A673 (cell line): ENCODE data around the gene CHFR. TPM values are rescaled to one million over a fixed set of nuclear protein-coding genes. Genes with fewer than 3 reads are reported as not detected.

Experiments
- BruUV-seq: library from RNA; stranded (reverse); fragments of 400-500 nt; replicated peaks from 2 replicates; lab custom pipeline; 2021; lab: Mats Ljungman, UMichigan
- CTCF ChIA-PET: fragments of 300-600 bp; sonication (Branson Sonifier 250); formaldehyde crosslinking; loops from one replicate; lab custom pipeline; 2022; ENCODE audit warnings: antibody characterized with exemption; lab: Charles Lee
- POLR2A ChIA-PET: fragments of 300-600 bp; sonication (Branson Sonifier 250); formaldehyde crosslinking; loops from one replicate; lab custom pipeline; 2022; ENCODE audit warnings: antibody characterized with exemption; ENCODE audit not compliant: low non-redundant PET; lab: Charles Lee
- DNase-seq: peaks from one replicate; pipeline ENCODE4 v3.0.0-alpha.2; 2015; ENCODE audit warnings: low spot score
- H3K27ac ChIP-seq: fragments of 200-600 bp; sonication (generic); 2 replicates; pipeline ENCODE4 v1.5.1; 2016; ENCODE audit warnings: mixed run types, low read depth, mild to moderate bottlenecking, mixed read lengths, antibody characterized with exemption, low read length; ENCODE audit not compliant: poor library complexity, severe bottlenecking
- H3K27me3 ChIP-seq: fragments of 200-600 bp; sonication (generic); replicated peaks from 2 replicates; pipeline ENCODE4 v1.6.1; 2017; ENCODE audit warnings: mixed run types, low read depth, mild to moderate bottlenecking, mixed read lengths, antibody characterized with exemption, low read length; ENCODE audit not compliant: insufficient read depth, poor library complexity
- H3K36me3 ChIP-seq: fragments of 200-600 bp; sonication (generic); 2 replicates; pipeline ENCODE4 v1.6.1; 2016; ENCODE audit warnings: mixed run types, mild to moderate bottlenecking, mixed read lengths, antibody characterized with exemption, low read length; ENCODE audit not compliant: insufficient read depth, poor library complexity, severe bottlenecking
- H3K4me1 ChIP-seq: fragments of 200-600 bp; sonication (generic); 2 replicates; pipeline ENCODE4 v1.6.1; 2017; ENCODE audit warnings: mixed run types, mild to moderate bottlenecking, mixed read lengths, antibody characterized with exemption, low read length; ENCODE audit not compliant: insufficient read depth, poor library complexity, severe bottlenecking
- H3K4me3 ChIP-seq: fragments of 200-600 bp; sonication (generic); 2 replicates; pipeline ENCODE4 v1.5.1; 2016; ENCODE audit warnings: low read depth, mixed run types, mild to moderate bottlenecking, mixed read lengths, low read length; ENCODE audit not compliant: poor library complexity, severe bottlenecking
- H3K9me3 ChIP-seq: fragments of 200-600 bp; sonication (generic); 2 replicates; pipeline ENCODE4 v1.6.1; 2016; ENCODE audit warnings: mixed run types, low read depth, mild to moderate bottlenecking, mixed read lengths, antibody characterized with exemption, low read length; ENCODE audit not compliant: poor library complexity, severe bottlenecking
- EZH2 ChIP-seq: fragments of 200-600 bp; sonication (generic); IDR thresholded peaks from 2 replicates; pipeline ENCODE4 v1.6.1; 2017; ENCODE audit warnings: borderline replicate concordance, low read depth, mild to moderate bottlenecking, mixed read lengths, antibody characterized with exemption, low read length; ENCODE audit not compliant: poor library complexity, severe bottlenecking
- intact Hi-C: fragments of 100-400 bp; cut with micrococcal nuclease; formaldehyde crosslinking; loops from one replicate; pipeline ENCODE4 v1.10.0; 2022; ENCODE audit not compliant: unreplicated experiment
- total RNA-seq: library from RNA; stranded (reverse); gene quantifications from 2 replicates; pipeline ENCODE4 v1.2.3, GENCODE V29; 2021
- TF ChIP-seq, protein P1 (sequence below): fragments of 300-800, 200-600 bp; sonication (generic); conservative IDR thresholded peaks from 2 replicates; pipeline ENCODE4 v1.5.1; 2017; ENCODE audit warnings: low read depth, mild to moderate bottlenecking, antibody characterized with exemption, low read length, moderate library complexity, mixed read lengths

CHFR gene
- total RNA-seq, 1 experiment from 2014 or later = 44.9 TPM

DNA sequence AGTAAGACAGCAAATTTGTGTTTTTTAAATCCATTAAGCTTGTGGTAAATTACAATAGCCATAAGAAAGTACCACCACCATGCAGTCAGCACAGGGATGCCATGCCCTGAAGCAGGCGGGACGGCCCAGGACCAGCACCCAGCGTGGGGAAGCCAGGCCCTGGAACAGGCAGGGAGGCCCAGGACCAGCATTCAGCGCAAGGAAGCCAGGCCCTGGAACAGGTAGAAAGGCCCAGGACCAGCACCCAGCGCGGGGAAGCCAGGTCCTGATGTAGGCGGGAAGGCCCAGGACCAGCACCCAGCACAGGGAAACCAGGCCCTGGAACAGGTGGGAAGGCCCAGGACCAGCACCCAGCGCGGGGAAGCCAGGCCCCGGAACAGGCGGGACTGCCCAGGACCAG lies 13.2 kb downstream of the CHFR start:
- no TSS peak for BruUV-seq
- no peaks in the 10 kb centered on the region for H3K4me1 ChIP-seq
- no peaks in the 10 kb centered on the region for H3K27me3 ChIP-seq
- intact Hi-C loops = no loop called here
- no peaks in the 10 kb centered on the region for H3K9me3 ChIP-seq
- H3K36me3 ChIP-seq = peaks cover 16% of the 10 kb centered on the region
- H3K27ac ChIP-seq = no peak overlapping the region
- DNase-seq = no peak
- TF ChIP-seq, protein P1, sequence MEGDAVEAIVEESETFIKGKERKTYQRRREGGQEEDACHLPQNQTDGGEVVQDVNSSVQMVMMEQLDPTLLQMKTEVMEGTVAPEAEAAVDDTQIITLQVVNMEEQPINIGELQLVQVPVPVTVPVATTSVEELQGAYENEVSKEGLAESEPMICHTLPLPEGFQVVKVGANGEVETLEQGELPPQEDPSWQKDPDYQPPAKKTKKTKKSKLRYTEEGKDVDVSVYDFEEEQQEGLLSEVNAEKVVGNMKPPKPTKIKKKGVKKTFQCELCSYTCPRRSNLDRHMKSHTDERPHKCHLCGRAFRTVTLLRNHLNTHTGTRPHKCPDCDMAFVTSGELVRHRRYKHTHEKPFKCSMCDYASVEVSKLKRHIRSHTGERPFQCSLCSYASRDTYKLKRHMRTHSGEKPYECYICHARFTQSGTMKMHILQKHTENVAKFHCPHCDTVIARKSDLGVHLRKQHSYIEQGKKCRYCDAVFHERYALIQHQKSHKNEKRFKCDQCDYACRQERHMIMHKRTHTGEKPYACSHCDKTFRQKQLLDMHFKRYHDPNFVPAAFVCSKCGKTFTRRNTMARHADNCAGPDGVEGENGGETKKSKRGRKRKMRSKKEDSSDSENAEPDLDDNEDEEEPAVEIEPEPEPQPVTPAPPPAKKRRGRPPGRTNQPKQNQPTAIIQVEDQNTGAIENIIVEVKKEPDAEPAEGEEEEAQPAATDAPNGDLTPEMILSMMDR = no peak
- no peak for TF ChIP-seq EZH2
- POLR2A ChIA-PET = no interaction called here
- CTCF ChIA-PET = no interaction called here
- H3K4me3 ChIP-seq = no peak overlapping the region

DNA sequence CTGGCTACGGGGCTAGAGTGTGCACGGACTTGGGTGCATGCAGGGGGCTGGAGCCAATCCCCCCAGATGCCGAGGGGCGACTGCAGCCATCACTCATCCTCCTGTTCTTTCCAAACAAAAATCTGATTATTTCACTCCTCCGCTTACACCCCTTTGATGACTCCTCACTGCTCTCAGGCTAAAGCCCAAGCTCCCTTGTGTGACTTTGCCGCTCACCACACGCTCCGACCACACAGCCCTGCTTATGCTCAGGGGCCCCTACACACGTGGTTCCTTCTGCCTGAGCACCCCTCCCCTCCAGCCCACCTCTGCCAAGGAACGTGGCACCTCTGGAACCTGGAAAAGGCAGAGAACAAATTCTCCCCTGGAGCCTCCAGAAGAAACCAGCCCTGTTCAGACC lies 13.7 kb downstream of the CHFR start:
- H3K4me3 ChIP-seq = no peak overlapping the region
- no peaks in the 10 kb centered on the region for H3K9me3 ChIP-seq
- ChIA-PET POLR2A (no interaction called here), CTCF (no interaction called here)
- intact Hi-C loops = no loop called here
- H3K36me3 ChIP-seq = peaks cover 17% of the 10 kb centered on the region
- no peak for TF ChIP-seq EZH2
- TF ChIP-seq, protein P1 = no peak
- no TSS peak for BruUV-seq
- H3K27me3 ChIP-seq = no peaks in the 10 kb centered on the region
- no peaks in the 10 kb centered on the region for H3K4me1 ChIP-seq
- H3K27ac ChIP-seq = no peak overlapping the region
- DNase-seq = no peak

DNA sequence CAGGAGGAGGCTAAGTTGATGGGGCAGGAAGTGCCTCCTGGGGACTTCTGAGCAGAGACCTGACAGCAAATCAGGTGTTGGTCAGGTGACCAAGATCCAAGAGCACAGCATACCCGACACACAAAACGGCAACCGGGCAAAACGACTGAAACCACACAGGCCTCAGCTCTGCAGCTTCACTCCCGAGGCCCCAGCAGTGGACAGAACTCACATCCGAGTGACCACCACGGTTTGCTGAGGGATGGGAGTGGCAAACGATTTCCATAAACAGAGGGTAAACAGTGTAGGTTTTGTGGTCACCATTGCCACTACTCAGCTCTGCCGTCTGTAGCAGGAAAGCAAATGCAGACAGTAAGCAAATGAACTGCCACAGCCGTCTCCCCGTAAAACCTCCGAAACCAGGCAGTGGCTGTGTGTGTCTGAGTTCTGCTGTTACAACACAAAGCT lies 14.4 kb downstream of the CHFR start:
- no peaks in the 10 kb centered on the region for H3K27me3 ChIP-seq
- ChIA-PET POLR2A (no interaction called here), CTCF (no interaction called here)
- H3K4me1 ChIP-seq = no peaks in the 10 kb centered on the region
- H3K27ac ChIP-seq = no peak overlapping the region
- no peak for DNase-seq
- no peak overlapping the region for H3K4me3 ChIP-seq
- no peaks in the 10 kb centered on the region for H3K9me3 ChIP-seq
- no TSS peak for BruUV-seq
- H3K36me3 ChIP-seq = peaks cover 17% of the 10 kb centered on the region
- TF ChIP-seq, protein P1 = no peak
- intact Hi-C loops = no loop called here
